HCT116 (cell line): ENCODE data around the gene PFDN4. TPM values are rescaled to one million over a fixed set of nuclear protein-coding genes. Genes with fewer than 3 reads are reported as not detected.

ENCODE experiments used
- ATAC-seq: fragments of 200-7000 bp; cut with Tn5 transposase; 2 replicates; pipeline ENCODE4 v1.9.1; 2020; ENCODE audit warnings: mild to moderate bottlenecking, moderate library complexity
- BruUV-seq: library from RNA; stranded (reverse); fragments of 400-500 nt; replicated peaks from 2 replicates; lab custom pipeline; 2021; lab: Mats Ljungman, UMichigan
- CTCF ChIA-PET: fragments of 300-600 bp; sonication (Branson Sonifier 250); formaldehyde crosslinking; loops from one replicate; lab custom pipeline; 2021; ENCODE audit warnings: antibody characterized with exemption; lab: Charles Lee
- POLR2A ChIA-PET: fragments of 300-600, 350-600 bp; sonication (Branson Sonifier 250); formaldehyde crosslinking; loops from one replicate; lab custom pipeline; 2021; ENCODE audit warnings: antibody characterized with exemption; lab: Charles Lee
- RAD21 ChIA-PET, 2 experiments: fragments of 300-600 bp; sonication (Branson Sonifier 250); formaldehyde crosslinking; loops; one replicate each; lab custom pipeline; 2023; ENCODE audit warnings: low total read pairs in 2 of 2; ENCODE audit not compliant: uncharacterized antibody in 2 of 2, unreplicated experiment in 2 of 2, low non-redundant PET in 1 of 2; lab: Charles Lee
- DNase-seq: peaks from one replicate; pipeline ENCODE4 v3.0.0-alpha.2; 2010; ENCODE audit warnings: low read depth, low spot score
- H2AFZ ChIP-seq: fragments of 200-600 bp; shearing (Covaris generic), sonication (generic); 2 replicates; pipeline ENCODE4 v1.6.1; 2017; ENCODE audit warnings: low read depth, mixed run types, mixed read lengths, antibody characterized with exemption, low read length; ENCODE audit not compliant: poor library complexity, severe bottlenecking
- H3K27ac ChIP-seq: 2 replicates; pipeline ENCODE4 v1.5.1; 2012; ENCODE audit warnings: low read depth, low read length
- H3K27me3 ChIP-seq: fragments of 200-600 bp; sonication (generic); 2 replicates; pipeline ENCODE4 v1.6.1; 2016; ENCODE audit warnings: mixed run types, low read length, mixed read lengths; ENCODE audit not compliant: insufficient read depth
- H3K36me3 ChIP-seq, 2 experiments: fragments of 200-500 bp in 1 of 2; fragments of 200-600 bp in 1 of 2; sonication (Bioruptor generic) in 1 of 2; sonication (generic) in 1 of 2; 2 replicates each; pipeline versions ENCODE4 v1.5.1 to v1.6.1; 2014 to 2016; ENCODE audit warnings: low read length in 2 of 2, inconsistent platforms in 1 of 2, mixed read lengths in 1 of 2, mixed run types in 1 of 2; ENCODE audit not compliant: insufficient read depth in 2 of 2, control insufficient read depth in 1 of 2
- H3K4me1 ChIP-seq, 2 experiments: fragments of 200-600 bp in 1 of 2; sonication (generic) in 1 of 2; 2 replicates each; pipeline versions ENCODE4 v1.5.1 to v1.6.1; 2012 to 2017; ENCODE audit warnings: low read length in 2 of 2, inconsistent platforms in 1 of 2, mild to moderate bottlenecking in 1 of 2, mixed read lengths in 1 of 2, mixed run types in 1 of 2, moderate library complexity in 1 of 2; ENCODE audit not compliant: insufficient read depth in 2 of 2, control insufficient read depth in 1 of 2
- H3K4me2 ChIP-seq: fragments of 200-600 bp; sonication (generic); 2 replicates; pipeline ENCODE4 v1.6.1; 2017; ENCODE audit warnings: mixed run types, low read length, mixed read lengths
- H3K4me3 ChIP-seq, 2 experiments: fragments of 200-600 bp in 1 of 2; sonication (generic) in 1 of 2; replicated peaks in 1 of 2; 2 replicates each; pipeline ENCODE4 v1.5.1; 2011 to 2016; ENCODE audit warnings: low read length in 2 of 2, control low read depth in 1 of 2, low read depth in 1 of 2, mild to moderate bottlenecking in 1 of 2, mixed read lengths in 1 of 2, mixed run types in 1 of 2
- H3K79me2 ChIP-seq: fragments of 200-600 bp; sonication (generic); 2 replicates; pipeline ENCODE4 v1.6.1; 2017; ENCODE audit warnings: mild to moderate bottlenecking, mixed run types, low read length, moderate library complexity, mixed read lengths; ENCODE audit not compliant: insufficient read depth
- H3K9ac ChIP-seq: fragments of 200-600 bp; sonication (generic); 2 replicates; pipeline ENCODE4 v1.6.1; 2016; ENCODE audit warnings: low read length, mixed read lengths
- H3K9me2 ChIP-seq: fragments of 200-600 bp; sonication (generic), shearing (Covaris generic); 2 replicates; pipeline ENCODE4 v1.6.1; 2017; ENCODE audit warnings: mixed run types, mild to moderate bottlenecking, moderate library complexity; ENCODE audit not compliant: insufficient read depth
- H3K9me3 ChIP-seq, 2 experiments: fragments of 200-500 bp in 1 of 2; fragments of 200-600 bp in 1 of 2; sonication (Bioruptor generic) in 1 of 2; sonication (generic) in 1 of 2; 2 replicates each; pipeline ENCODE4 v1.6.1; 2014 to 2017; ENCODE audit warnings: low read length in 2 of 2, mixed read lengths in 2 of 2, inconsistent platforms in 1 of 2, low read depth in 1 of 2, mild to moderate bottlenecking in 1 of 2, mixed run types in 1 of 2, moderate library complexity in 1 of 2; ENCODE audit not compliant: control insufficient read depth in 1 of 2, insufficient read depth in 1 of 2
- H4K20me1 ChIP-seq: fragments of 200-600 bp; sonication (generic), shearing (Covaris generic); 2 replicates; pipeline ENCODE4 v1.6.1; 2017; ENCODE audit warnings: mixed run types, mild to moderate bottlenecking, moderate library complexity; ENCODE audit not compliant: insufficient read depth
- EGR1 ChIP-seq: IDR thresholded peaks from 2 replicates; pipeline ENCODE4 v1.6.1; 2012; ENCODE audit warnings: low read depth
- ELF1 ChIP-seq: IDR thresholded peaks from 2 replicates; pipeline ENCODE4 v1.6.1; 2012; ENCODE audit warnings: low read depth, borderline replicate concordance
- POLR2A ChIP-seq: IDR thresholded peaks from 2 replicates; pipeline ENCODE4 v1.7.0; 2011; ENCODE audit warnings: borderline replicate concordance; ENCODE audit not compliant: insufficient read depth, insufficient read length; ENCODE audit errors: extremely low read depth
- SRF ChIP-seq: IDR thresholded peaks from 2 replicates; pipeline ENCODE4 v1.6.1; 2012; ENCODE audit warnings: low read depth
- intact Hi-C: fragments of 100-400 bp; cut with micrococcal nuclease; formaldehyde crosslinking; loops from 2 replicates; pipeline ENCODE4 v1.10.0; 2022
- total RNA-seq: library from RNA; stranded (reverse); gene quantifications from one replicate; pipeline ENCODE4 v1.2.1, GENCODE V29; 2021; ENCODE audit not compliant: unreplicated experiment
- TF ChIP-seq, protein P1 (sequence below): IDR thresholded peaks from 2 replicates; pipeline ENCODE4 v1.6.1; 2012; ENCODE audit warnings: low read depth

PFDN4 gene
- total RNA-seq, 1 experiment from 2014 or later: 71.5 TPM

DNA sequence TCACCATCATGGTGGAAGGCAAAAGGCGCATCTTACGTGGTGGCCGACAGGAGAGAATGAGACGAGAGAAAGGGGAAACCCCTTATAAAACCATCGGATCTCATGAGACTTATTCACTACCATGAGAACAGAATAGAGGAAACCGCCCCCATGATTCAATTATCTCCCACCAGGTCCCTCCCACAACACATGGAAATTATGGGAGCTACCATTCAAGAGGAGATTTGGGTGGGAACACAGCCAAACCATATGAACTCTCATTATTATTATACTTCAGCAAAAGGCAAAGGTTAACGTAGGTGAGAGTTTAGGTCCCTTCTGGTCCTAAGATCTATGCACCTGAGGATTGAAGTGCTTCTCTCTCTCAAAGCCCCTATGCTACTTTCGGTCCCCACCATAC lies 2.4 kb upstream of the PFDN4 start:
- Histone ChIP-seq H3K4me1 (peaks cover 15 to 28% of the 10 kb centered on the region in 2 experiments; a peak in 3 of 4 replicates), H4K20me1 (no peaks in the 10 kb centered on the region), H3K27ac (no peak overlapping the region), H3K9me3 (no peaks in the 10 kb centered on the region), H3K9ac (no peak overlapping the region), H2AFZ (no peak overlapping the region), H3K4me3 (no peak overlapping the region), H3K27me3 (no peaks in the 10 kb centered on the region), H3K4me2 (no peak overlapping the region), H3K36me3 (no peaks in the 10 kb centered on the region; a peak in 1 of 4 replicates), H3K9me2 (no peaks in the 10 kb centered on the region), H3K79me2 (peaks cover 24% of the 10 kb centered on the region)
- CTCF ChIA-PET: interaction anchor here (0.8 to 2.8 kb wide), 3 partner anchors 8 to 108 kb away, joined by 3 to 9 read pairs (median 3); no protein-coding TSS in a partner anchor
- TF ChIP-seq EGR1: no peak
- no peak for TF ChIP-seq ELF1
- TF ChIP-seq SRF: no peak
- no peak for TF ChIP-seq POLR2A
- TF ChIP-seq, protein P1, sequence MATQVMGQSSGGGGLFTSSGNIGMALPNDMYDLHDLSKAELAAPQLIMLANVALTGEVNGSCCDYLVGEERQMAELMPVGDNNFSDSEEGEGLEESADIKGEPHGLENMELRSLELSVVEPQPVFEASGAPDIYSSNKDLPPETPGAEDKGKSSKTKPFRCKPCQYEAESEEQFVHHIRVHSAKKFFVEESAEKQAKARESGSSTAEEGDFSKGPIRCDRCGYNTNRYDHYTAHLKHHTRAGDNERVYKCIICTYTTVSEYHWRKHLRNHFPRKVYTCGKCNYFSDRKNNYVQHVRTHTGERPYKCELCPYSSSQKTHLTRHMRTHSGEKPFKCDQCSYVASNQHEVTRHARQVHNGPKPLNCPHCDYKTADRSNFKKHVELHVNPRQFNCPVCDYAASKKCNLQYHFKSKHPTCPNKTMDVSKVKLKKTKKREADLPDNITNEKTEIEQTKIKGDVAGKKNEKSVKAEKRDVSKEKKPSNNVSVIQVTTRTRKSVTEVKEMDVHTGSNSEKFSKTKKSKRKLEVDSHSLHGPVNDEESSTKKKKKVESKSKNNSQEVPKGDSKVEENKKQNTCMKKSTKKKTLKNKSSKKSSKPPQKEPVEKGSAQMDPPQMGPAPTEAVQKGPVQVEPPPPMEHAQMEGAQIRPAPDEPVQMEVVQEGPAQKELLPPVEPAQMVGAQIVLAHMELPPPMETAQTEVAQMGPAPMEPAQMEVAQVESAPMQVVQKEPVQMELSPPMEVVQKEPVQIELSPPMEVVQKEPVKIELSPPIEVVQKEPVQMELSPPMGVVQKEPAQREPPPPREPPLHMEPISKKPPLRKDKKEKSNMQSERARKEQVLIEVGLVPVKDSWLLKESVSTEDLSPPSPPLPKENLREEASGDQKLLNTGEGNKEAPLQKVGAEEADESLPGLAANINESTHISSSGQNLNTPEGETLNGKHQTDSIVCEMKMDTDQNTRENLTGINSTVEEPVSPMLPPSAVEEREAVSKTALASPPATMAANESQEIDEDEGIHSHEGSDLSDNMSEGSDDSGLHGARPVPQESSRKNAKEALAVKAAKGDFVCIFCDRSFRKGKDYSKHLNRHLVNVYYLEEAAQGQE: no peak
- DNase-seq (no peak), ATAC-seq (no peak)
- intact Hi-C loops: no loop called here
- RAD21 ChIA-PET: no interaction called here
- no TSS peak for BruUV-seq
- POLR2A ChIA-PET: no interaction called here
